ENCODE results near the gene ASCL2. TPM values are rescaled to one million over a fixed set of nuclear protein-coding genes. Genes with fewer than 3 reads are reported as not detected.
A peak's percentile ranks its signal among the peaks of the same experiment; 100 is the strongest.

Gene ASCL2
- total RNA-seq, 2 donors from 2014 or later = 3.0 TPM; not detected in 1

GRCh38 chr11:2300290-2300935, 30.0 kb upstream of the ASCL2 start:
- no peak overlapping the region for H3K27ac ChIP-seq
- intact Hi-C loops (cut with DNase I) = loop anchor here (5.0 to 10.0 kb wide), 2 partner anchors 103 to 224 kb away; no protein-coding TSS in a partner anchor
- peak in 1 of 4 donors; percentile 12 for DNase-seq

GRCh38 chr11:2299773-2300172, 29.4 kb upstream of the ASCL2 start:
- 39 to 60% methylated on average over 4 to 10 of the region's 10 CpGs for WGBS, 2 donors
- intact Hi-C loops (cut with DNase I) = loop anchor here (5.0 to 10.0 kb wide), 2 partner anchors 102 to 225 kb away; no protein-coding TSS in a partner anchor
- DNase-seq = no peak

More at GRCh38 chr11:2300290-2300935, 30.0 kb upstream of the ASCL2 start:
- H3K4me1 ChIP-seq = peaks cover 28% of the 10 kb centered on the region
- no peaks in the 10 kb centered on the region for H3K36me3 ChIP-seq (replicated peaks in 1 of 2; ENCODE audit: insufficient read depth in 1 of 2, low read depth in 2 of 2)
- no peak overlapping the region for H3K4me3 ChIP-seq
- no peak for ATAC-seq
- H3K27me3 ChIP-seq = no peaks in the 10 kb centered on the region
- WGBS, 2 donors = 68 to 70% methylated on average over 4 to 16 of the region's 19 CpGs
- H3K9me3 ChIP-seq = no peaks in the 10 kb centered on the region
- TF ChIP-seq CTCF (IDR thresholded peaks at IDR 0.05) (no peak), POLR2A (IDR thresholded peaks at IDR 0.05) (no peak)

GRCh38 chr11:2298795-2299761, 28.7 kb upstream of the ASCL2 start:
- no peak for ATAC-seq
- H3K9me3 ChIP-seq = no peaks in the 10 kb centered on the region
- no peak overlapping the region for H3K4me3 ChIP-seq
- 43 to 79% methylated on average over 5 to 17 of the region's 18 CpGs for WGBS, 2 donors
- no peak overlapping the region for H3K27ac ChIP-seq
- intact Hi-C loops (cut with DNase I) = no loop called here
- DNase-seq = peak; percentile 9 to 51 (median 47)
- H3K4me1 ChIP-seq = peaks cover 15% of the 10 kb centered on the region
- TF ChIP-seq POLR2A (IDR thresholded peaks at IDR 0.05) (no peak), CTCF (IDR thresholded peaks at IDR 0.05) (peak in 5 of 7 experiments; percentile 20 to 59 (median 53))
- no peaks in the 10 kb centered on the region for H3K36me3 ChIP-seq (replicated peaks in 1 of 2; ENCODE audit: insufficient read depth in 1 of 2, low read depth in 2 of 2)
- no peaks in the 10 kb centered on the region for H3K27me3 ChIP-seq

More at GRCh38 chr11:2299773-2300172, 29.4 kb upstream of the ASCL2 start:
- Histone ChIP-seq H3K36me3 (replicated peaks in 1 of 2; ENCODE audit: insufficient read depth in 1 of 2, low read depth in 2 of 2) (no peaks in the 10 kb centered on the region), H3K27me3 (no peaks in the 10 kb centered on the region), H3K27ac (no peak overlapping the region), H3K9me3 (no peaks in the 10 kb centered on the region), H3K4me3 (no peak overlapping the region), H3K4me1 (peaks cover 22% of the 10 kb centered on the region)
- no peak for ATAC-seq
- TF ChIP-seq CTCF (IDR thresholded peaks at IDR 0.05) = no peak
- no peak for TF ChIP-seq POLR2A (IDR thresholded peaks at IDR 0.05)

- TF ChIP-seq CTCF (IDR thresholded peaks at IDR 0.05) (no peak), POLR2A (IDR thresholded peaks at IDR 0.05) (no peak)
- intact Hi-C loops (cut with DNase I) = no loop called here
- ATAC-seq = no peak
These were observed 27.9 kb upstream of the ASCL2 start for GRCh38 chr11:2298131-2298794.

More at GRCh38 chr11:2298131-2298794, 27.9 kb upstream of the ASCL2 start:
- no peaks in the 10 kb centered on the region for H3K9me3 ChIP-seq
- H3K4me3 ChIP-seq = no peak overlapping the region
- DNase-seq = peak in 1 of 4 donors; percentile 7
- 71 to 85% methylated on average over 5 to 11 of the region's 14 CpGs for WGBS, 2 donors
- no peaks in the 10 kb centered on the region for H3K36me3 ChIP-seq (replicated peaks in 1 of 2; ENCODE audit: insufficient read depth in 1 of 2, low read depth in 2 of 2)
- no peaks in the 10 kb centered on the region for H3K27me3 ChIP-seq
- peaks cover 7% of the 10 kb centered on the region for H3K4me1 ChIP-seq
- no peak overlapping the region for H3K27ac ChIP-seq
